ENCODE measurements around the gene PIK3CG. TPM values are rescaled to one million over a fixed set of nuclear protein-coding genes. Genes with fewer than 3 reads are reported as not detected.
"Not testable (repeated sequence)": the region's sequence is repeated elsewhere in the genome, so short reads cannot be mapped to it uniquely, and the experiment has no call there.

The PIK3CG gene
- total RNA-seq, 1 experiment from 2014 or later = not detected

GRCh38 chr7:106901828-106902441 is 36.9 kb downstream of the PIK3CG start:
- no peaks in the 10 kb centered on the region for H3K27me3 ChIP-seq
- H3K4me3 ChIP-seq = no peak overlapping the region
- no peak for DNase-seq
- H3K9me3 ChIP-seq = no peaks in the 10 kb centered on the region
- H3K36me3 ChIP-seq = no peaks in the 10 kb centered on the region

GRCh38 chr7:106905734-106906133 is 40.7 kb downstream of the PIK3CG start:
- H3K36me3 ChIP-seq = no peaks in the 10 kb centered on the region
- H3K4me3 ChIP-seq = no peak overlapping the region
- no peak for DNase-seq
- no peaks in the 10 kb centered on the region for H3K9me3 ChIP-seq
- H3K27me3 ChIP-seq = no peaks in the 10 kb centered on the region

DNA sequence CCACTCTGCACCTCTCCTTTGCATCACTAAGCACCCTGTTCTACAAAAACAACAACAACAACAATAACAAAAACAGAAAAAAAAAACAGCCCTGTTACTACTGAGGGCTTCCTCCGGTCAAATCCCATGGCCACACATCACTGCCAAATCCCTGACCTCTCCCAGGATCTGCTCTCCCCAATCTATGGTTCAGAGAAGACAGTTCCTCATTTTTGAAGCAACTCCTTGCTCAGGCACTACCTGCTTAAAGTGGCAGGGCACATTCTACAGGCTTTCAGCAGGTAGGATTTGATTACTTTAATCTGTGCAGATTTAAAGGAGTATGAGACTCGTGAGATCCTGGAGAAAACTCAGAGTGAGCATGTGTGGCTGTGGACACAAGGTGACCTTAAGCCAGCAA is 46.9 kb downstream of the PIK3CG start:
- Histone ChIP-seq H3K27me3 (no peaks in the 10 kb centered on the region), H3K9me3 (no peaks in the 10 kb centered on the region), H3K36me3 (no peaks in the 10 kb centered on the region), H3K4me3 (no peak overlapping the region)
- DNase-seq = no peak

GRCh38 chr7:106914018-106914607 is 49.0 kb downstream of the PIK3CG start:
- no peaks in the 10 kb centered on the region for H3K36me3 ChIP-seq
- no peak for DNase-seq
- H3K4me3 ChIP-seq = no peak overlapping the region
- H3K27me3 ChIP-seq = no peaks in the 10 kb centered on the region
- H3K9me3 ChIP-seq = no peaks in the 10 kb centered on the region

DNA sequence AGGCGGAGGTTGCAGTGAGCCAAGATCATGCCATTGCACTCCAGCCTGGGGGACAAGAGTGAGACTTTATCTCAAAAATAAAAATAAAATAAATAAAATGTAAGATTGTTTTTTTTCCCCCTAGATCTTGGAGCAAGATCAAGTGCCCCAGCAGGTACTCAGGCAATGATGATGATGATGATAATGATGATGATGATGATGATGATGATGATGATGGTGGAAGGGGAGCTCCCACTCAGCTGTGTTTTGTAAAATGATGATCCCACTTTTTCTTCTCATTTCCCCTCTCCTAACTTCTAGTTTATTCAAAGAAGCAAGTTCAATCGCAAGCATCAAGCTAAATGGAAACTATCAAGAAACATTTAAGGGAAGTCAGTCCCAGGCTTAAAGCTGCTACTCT is 50.3 kb downstream of the PIK3CG start:
- H3K36me3 ChIP-seq = no peaks in the 10 kb centered on the region
- no peak for DNase-seq
- no peak overlapping the region for H3K4me3 ChIP-seq
- no peaks in the 10 kb centered on the region for H3K27me3 ChIP-seq
- H3K9me3 ChIP-seq = no peaks in the 10 kb centered on the region

DNA sequence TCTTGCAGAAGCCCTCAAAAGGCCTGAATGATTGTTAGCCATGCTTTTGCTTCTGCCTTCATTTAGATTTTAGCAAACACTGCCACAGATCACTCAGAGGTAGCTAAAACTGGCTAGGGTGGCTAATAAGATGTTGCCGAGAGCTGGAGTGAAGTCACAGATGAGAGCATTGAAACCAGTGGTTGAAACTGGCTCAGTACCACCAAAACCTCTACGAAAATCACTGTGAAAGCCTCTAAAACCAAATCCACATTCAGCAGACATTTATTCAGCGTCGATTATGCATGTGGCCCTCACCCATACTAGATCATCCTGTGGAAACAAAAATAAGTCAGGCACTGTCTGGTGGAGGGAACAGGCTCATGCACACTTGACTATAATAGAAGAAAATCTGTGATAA is 50.8 kb downstream of the PIK3CG start:
- no peaks in the 10 kb centered on the region for H3K27me3 ChIP-seq
- no peaks in the 10 kb centered on the region for H3K9me3 ChIP-seq
- DNase-seq = no peak
- H3K4me3 ChIP-seq = no peak overlapping the region
- H3K36me3 ChIP-seq = no peaks in the 10 kb centered on the region

DNA sequence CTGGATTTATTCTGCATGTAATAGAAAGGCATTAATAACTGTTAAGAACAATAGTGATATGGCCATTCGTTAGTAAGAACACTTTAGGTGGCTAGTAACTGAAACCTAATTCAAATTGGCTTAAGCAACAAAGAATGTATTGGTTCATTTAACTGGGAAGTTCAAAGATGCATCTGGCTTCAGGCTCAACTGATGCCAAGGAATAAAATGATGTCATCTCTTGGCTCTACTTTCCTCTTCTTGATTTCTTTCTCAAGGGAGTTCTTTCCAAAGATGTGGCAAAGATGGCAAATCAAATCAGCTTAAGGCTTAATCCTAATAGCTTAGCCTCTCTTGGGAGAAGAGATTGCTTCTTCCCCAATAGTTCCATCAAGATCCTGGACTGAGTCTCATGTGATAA is 51.6 kb downstream of the PIK3CG start:
- Histone ChIP-seq H3K4me3 (no peak overlapping the region), H3K27me3 (no peaks in the 10 kb centered on the region), H3K9me3 (no peaks in the 10 kb centered on the region), H3K36me3 (no peaks in the 10 kb centered on the region)
- no peak for DNase-seq

GRCh38 chr7:106918991-106919390 is 53.9 kb downstream of the PIK3CG start:
- Histone ChIP-seq H3K4me3 (no peak overlapping the region), H3K36me3 (no peaks in the 10 kb centered on the region), H3K9me3 (no peaks in the 10 kb centered on the region), H3K27me3 (no peaks in the 10 kb centered on the region)
- no peak for DNase-seq

- not testable (repeated sequence) for H3K27me3 ChIP-seq, H3K36me3 ChIP-seq, H3K9me3 ChIP-seq, DNase-seq, H3K4me3 ChIP-seq
Observed at GRCh38 chr7:106924468-106924867, 59.4 kb downstream of the PIK3CG start.

DNA sequence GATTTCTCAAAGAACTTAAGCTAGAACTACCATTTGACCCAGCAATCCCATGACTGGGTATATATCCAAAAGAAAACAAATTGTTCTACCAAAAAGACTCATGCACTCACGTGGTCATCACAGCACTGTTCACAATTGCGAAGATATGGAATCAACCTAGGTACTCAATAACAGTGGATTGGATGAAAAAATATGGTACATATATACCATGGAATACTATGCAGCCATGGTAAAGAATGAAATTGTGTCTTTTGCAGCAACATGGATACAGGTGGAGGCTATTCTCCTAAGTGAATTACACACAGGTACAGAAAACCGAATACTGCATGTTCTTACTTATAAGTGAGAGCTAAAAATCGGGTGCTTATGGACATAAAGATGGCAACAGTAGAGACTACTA is 61.8 kb downstream of the PIK3CG start:
- Histone ChIP-seq H3K4me3 (no peak overlapping the region), H3K27me3 (no peaks in the 10 kb centered on the region), H3K9me3 (no peaks in the 10 kb centered on the region), H3K36me3 (no peaks in the 10 kb centered on the region)
- DNase-seq = no peak

- Histone ChIP-seq H3K36me3 (no peaks in the 10 kb centered on the region), H3K27me3 (no peaks in the 10 kb centered on the region), H3K4me3 (no peak overlapping the region), H3K9me3 (no peaks in the 10 kb centered on the region)
- DNase-seq = no peak
Observed at GRCh38 chr7:106927536-106927935, 62.5 kb downstream of the PIK3CG start.

DNA sequence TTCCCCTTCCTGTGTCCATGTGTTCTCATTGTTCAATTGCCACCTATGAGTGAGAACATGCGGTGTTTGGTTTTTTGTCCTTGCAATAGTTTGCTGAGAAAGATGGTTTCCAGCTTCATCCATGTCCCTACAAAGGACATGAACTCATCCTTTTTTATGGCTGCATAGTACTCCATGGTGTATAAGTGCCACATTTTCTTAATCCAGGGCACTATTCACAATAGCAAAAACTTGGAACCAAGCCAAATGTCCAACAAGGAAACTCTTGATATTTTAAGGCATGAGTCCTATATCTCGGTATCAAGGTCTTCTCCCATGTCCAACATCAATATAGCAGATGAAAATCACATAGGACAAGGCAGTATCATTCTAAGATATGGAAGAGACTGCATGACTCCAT is 64.5 kb downstream of the PIK3CG start:
- H3K36me3 ChIP-seq, DNase-seq, H3K4me3 ChIP-seq, H3K27me3 ChIP-seq, H3K9me3 ChIP-seq: not testable (repeated sequence)

- no peaks in the 10 kb centered on the region for H3K36me3 ChIP-seq
- H3K4me3 ChIP-seq = no peak overlapping the region
- no peak for DNase-seq
Observed at GRCh38 chr7:106936236-106936635, 71.2 kb downstream of the PIK3CG start.

DNA sequence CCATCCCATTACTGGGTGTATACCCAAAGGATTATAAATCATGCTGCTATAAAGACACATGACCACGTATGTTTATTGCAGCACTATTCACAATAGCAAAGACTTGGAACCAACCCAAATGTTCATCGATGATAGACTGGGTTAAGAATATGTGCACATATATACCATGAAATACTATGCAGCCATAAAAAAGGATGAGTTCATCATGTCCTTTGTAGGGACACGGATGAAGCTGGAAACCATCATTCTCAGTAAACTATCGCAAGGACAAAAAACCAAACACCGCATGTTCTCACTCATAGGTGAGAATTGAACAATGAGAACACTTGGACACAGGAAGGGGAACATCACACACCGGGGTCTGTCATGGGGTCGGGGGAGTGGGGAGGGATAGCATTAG is 73.0 kb downstream of the PIK3CG start:
- not testable (repeated sequence) for DNase-seq, H3K36me3 ChIP-seq, H3K27me3 ChIP-seq, H3K9me3 ChIP-seq, H3K4me3 ChIP-seq

More at GRCh38 chr7:106936236-106936635, 71.2 kb downstream of the PIK3CG start:
- Histone ChIP-seq H3K9me3 (no peaks in the 10 kb centered on the region), H3K27me3 (no peaks in the 10 kb centered on the region)

- Histone ChIP-seq H3K27me3 (no peaks in the 10 kb centered on the region), H3K36me3 (no peaks in the 10 kb centered on the region)
Observed at GRCh38 chr7:106938803-106939202, 73.7 kb downstream of the PIK3CG start.

GRCh38 chr7:106944035-106944665 is 79.1 kb downstream of the PIK3CG start:
- Histone ChIP-seq H3K27me3 (no peaks in the 10 kb centered on the region), H3K9me3 (no peaks in the 10 kb centered on the region), H3K4me3 (no peak overlapping the region), H3K36me3 (no peaks in the 10 kb centered on the region)
- no peak for DNase-seq

More at GRCh38 chr7:106938803-106939202, 73.7 kb downstream of the PIK3CG start:
- no peak for DNase-seq
- H3K4me3 ChIP-seq = no peak overlapping the region
- H3K9me3 ChIP-seq = no peaks in the 10 kb centered on the region

GRCh38 chr7:106947244-106947728 is 82.2 kb downstream of the PIK3CG start:
- Histone ChIP-seq H3K36me3 (no peaks in the 10 kb centered on the region), H3K4me3 (no peak overlapping the region), H3K27me3 (no peaks in the 10 kb centered on the region), H3K9me3 (no peaks in the 10 kb centered on the region)
- DNase-seq = peak; percentile 22

Measured in MG63 (cell line).